ENCODE results near the gene HMGB4.

The HMGB4 gene

GRCh38 chr1:33848205-33848937 lies 15.5 kb upstream of the HMGB4 start:
- no peak for DNase-seq (ENCODE audit: low read depth)

GRCh38 chr1:33849211-33849610 lies 14.7 kb upstream of the HMGB4 start:
- DNase-seq (ENCODE audit: low read depth), result no peak

GRCh38 chr1:33850481-33850880 lies 13.4 kb upstream of the HMGB4 start:
- DNase-seq (ENCODE audit: low read depth), result no peak

GRCh38 chr1:33852711-33853110 lies 11.2 kb upstream of the HMGB4 start:
- DNase-seq (ENCODE audit: low read depth), result no peak

- no peak for DNase-seq (ENCODE audit: low read depth)
These were observed 10.4 kb upstream of the HMGB4 start for GRCh38 chr1:33853431-33853830.

GRCh38 chr1:33854091-33854490 lies 9.8 kb upstream of the HMGB4 start:
- DNase-seq (ENCODE audit: low read depth), result no peak

- no peak for DNase-seq (ENCODE audit: low read depth)
These were observed 3.2 kb upstream of the HMGB4 start for GRCh38 chr1:33860671-33861070.

GRCh38 chr1:33864460-33865389 lies 846 bp downstream of the HMGB4 start:
- no peak for DNase-seq (ENCODE audit: low read depth)

GRCh38 chr1:33866281-33866680 lies 2.4 kb downstream of the HMGB4 start:
- no peak for DNase-seq (ENCODE audit: low read depth)

GRCh38 chr1:33867684-33868083 lies 3.8 kb downstream of the HMGB4 start:
- DNase-seq (ENCODE audit: low read depth), result no peak

- DNase-seq (ENCODE audit: low read depth), result no peak
These were observed 8.4 kb downstream of the HMGB4 start for GRCh38 chr1:33872275-33872674.

- no peak for DNase-seq (ENCODE audit: low read depth)
These were observed 8.8 kb downstream of the HMGB4 start for GRCh38 chr1:33872683-33873082.

GRCh38 chr1:33874636-33875035 lies 10.8 kb downstream of the HMGB4 start:
- DNase-seq (ENCODE audit: low read depth), result no peak

GRCh38 chr1:33875862-33876261 lies 12.0 kb downstream of the HMGB4 start:
- no peak for DNase-seq (ENCODE audit: low read depth)

- peak; percentile 49 for DNase-seq (ENCODE audit: low read depth)
These were observed 13.2 kb downstream of the HMGB4 start for GRCh38 chr1:33876970-33877650.

GRCh38 chr1:33878392-33878791 lies 14.5 kb downstream of the HMGB4 start:
- DNase-seq (ENCODE audit: low read depth), result no peak

GRCh38 chr1:33880305-33880704 lies 16.4 kb downstream of the HMGB4 start:
- DNase-seq (ENCODE audit: low read depth), result no peak

GRCh38 chr1:33886496-33886895 lies 22.6 kb downstream of the HMGB4 start:
- DNase-seq (ENCODE audit: low read depth), result no peak

- peak; percentile 4 for DNase-seq (ENCODE audit: low read depth)
These were observed 29.4 kb downstream of the HMGB4 start for GRCh38 chr1:33893147-33893830.

GRCh38 chr1:33895396-33895795 lies 31.5 kb downstream of the HMGB4 start:
- DNase-seq (ENCODE audit: low read depth), result no peak

GRCh38 chr1:33895976-33896375 lies 32.1 kb downstream of the HMGB4 start:
- DNase-seq (ENCODE audit: low read depth), result no peak

GRCh38 chr1:33897092-33897725 lies 33.3 kb downstream of the HMGB4 start:
- DNase-seq (ENCODE audit: low read depth), result no peak
